Stimulated activated CD4-positive, alpha-beta T cell treated with anti-CD3 and anti-CD28 coated beads, Interleukin-2, amount 100 ng/mL, for 24 hours (primary cell): ENCODE measurements around the gene RBM20.

Source experiments
- DNase-seq, 2 donors: peaks; one replicate each; pipeline ENCODE4 v3.0.0-alpha.2; 2020

Gene RBM20

GRCh38 chr10:110873951-110874350 lies 229.8 kb downstream of the RBM20 start:
- DNase-seq, result no peak

DNA sequence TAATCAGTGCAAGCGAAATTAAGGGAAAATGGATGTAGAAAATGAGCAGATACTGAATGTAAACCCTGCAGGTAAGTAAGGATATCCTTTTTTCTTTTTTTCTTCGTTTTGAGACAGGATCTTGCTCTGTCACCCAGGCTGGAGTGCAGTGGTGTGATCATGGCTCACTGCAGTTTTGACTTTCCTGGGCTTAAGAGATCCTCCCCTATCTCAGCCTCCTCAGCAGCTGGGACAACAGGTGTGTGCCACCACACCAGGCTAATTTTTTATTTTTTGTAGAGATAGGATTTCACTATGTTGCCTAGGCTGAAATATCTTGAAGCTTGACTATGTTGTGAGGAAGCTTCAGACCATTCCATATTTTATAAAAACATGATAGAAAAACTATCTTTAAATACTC lies 231.9 kb downstream of the RBM20 start:
- DNase-seq, result no peak

DNA sequence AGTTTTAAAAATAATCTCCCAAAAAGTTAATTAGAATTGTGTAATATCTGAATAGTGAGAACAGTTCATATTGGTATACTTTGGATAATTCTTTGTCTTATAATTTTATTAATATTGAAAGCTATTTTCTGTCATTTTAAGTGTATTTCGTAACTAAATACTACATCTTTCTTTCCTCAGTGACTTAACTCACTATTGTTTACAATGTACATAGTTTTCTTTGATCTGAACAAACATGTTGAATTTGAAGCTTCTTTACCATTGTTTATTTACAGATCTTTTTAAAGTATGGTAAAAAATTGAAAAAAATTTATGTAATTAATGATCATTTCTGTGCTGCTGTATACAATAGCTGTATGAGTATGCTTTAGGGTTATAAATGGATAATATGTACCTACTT lies 232.7 kb downstream of the RBM20 start:
- no peak for DNase-seq

- no peak for DNase-seq
Observed at GRCh38 chr10:110880012-110880411, 235.9 kb downstream of the RBM20 start.

GRCh38 chr10:110881247-110881646 lies 237.1 kb downstream of the RBM20 start:
- no peak for DNase-seq

DNA sequence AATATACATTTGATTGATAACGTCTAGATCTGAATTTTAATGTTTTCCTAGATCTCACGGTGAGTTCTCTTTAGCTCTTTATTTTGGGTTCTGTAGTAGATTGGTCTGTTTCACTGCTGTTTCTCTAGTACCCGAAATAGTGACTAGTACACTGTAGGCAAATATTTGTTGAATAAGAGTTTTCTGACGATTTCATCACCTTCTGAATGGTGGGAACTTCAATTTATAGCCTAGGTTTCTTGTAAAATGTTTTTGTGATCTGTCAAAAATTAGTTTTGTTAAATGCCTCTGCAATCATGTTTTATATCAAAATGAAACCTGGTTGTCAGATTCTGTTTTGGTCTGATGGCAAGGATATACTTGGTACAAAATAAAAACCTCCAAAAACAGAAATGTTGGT lies 237.8 kb downstream of the RBM20 start:
- no peak for DNase-seq

DNA sequence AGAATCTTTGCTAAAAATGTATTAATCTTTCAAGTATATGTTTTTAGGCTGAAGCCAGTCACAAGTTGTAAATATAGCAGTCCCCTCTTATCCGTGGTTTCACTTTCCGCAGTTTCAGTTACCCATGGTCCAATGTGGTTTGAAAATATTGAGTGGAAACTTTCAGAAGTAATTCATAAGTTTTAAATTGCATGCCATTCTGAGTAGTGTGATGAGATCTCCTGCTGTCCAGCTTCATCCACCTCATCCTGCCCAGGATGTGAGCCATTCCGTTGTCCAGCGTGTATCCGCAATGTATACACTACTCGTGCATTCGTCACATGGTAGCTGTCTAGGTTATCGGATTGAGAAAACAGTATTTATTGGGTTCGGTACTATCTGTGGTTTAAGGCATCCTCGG lies 239.8 kb downstream of the RBM20 start:
- no peak for DNase-seq

DNA sequence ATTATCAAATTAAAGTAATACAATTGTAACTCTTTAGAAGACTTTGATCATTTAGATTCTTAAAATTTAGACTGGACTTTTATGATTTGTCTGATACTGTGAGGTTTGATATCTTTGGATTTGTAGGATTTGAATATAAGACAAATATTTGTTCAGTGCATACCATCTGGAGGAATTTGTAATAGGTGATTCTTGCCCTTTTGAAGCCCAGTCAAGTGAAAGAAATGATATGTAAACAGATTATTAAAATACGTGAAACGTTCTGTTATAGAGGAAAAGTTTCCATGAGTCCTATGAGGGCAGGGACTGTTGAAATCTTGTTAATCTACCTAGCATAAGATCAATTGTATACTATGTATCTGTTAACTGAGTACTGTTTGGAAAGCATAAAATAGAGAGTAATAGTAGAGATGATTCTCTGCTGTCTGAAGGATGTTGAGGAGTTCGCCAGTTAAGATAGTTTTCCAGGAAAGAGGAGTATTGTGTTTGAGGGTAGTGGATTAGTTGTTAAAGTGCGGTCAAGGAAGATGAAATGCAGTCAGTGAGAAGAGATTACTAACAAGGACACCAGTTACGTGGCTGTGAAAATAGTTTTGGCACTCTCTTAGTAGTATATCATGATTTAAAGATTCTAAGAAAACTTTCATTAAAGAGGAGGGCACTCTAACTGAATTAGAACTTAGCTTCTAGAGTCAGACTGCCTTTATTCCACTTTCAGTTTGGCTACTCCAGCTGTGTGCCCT lies 242.0 kb downstream of the RBM20 start:
- no peak for DNase-seq

- DNase-seq, result no peak
Observed at GRCh38 chr10:110887560-110887959, 243.4 kb downstream of the RBM20 start.
